AG04450 (cell line): ENCODE results near the gene SLC8B1. TPM values are rescaled to one million over a fixed set of nuclear protein-coding genes. Genes with fewer than 3 reads are reported as not detected.

Experiments used
- CTCF ChIA-PET: fragments of 300-600, 350-600 bp; formaldehyde crosslinking; extraction: SDS; loops from one replicate; lab custom pipeline; 2022; ENCODE audit warnings: antibody characterized with exemption, inconsistent platforms; lab: Charles Lee
- POLR2A ChIA-PET: fragments of 350-600 bp; formaldehyde crosslinking; extraction: SDS; loops from one replicate; lab custom pipeline; 2021; ENCODE audit warnings: antibody characterized with exemption, inconsistent platforms; lab: Yijun Ruan, JAX
- DNase-seq: peaks from one replicate; pipeline ENCODE4 v3.0.0-alpha.2; 2011; ENCODE audit warnings: low read depth, low spot score
- H3K27ac ChIP-seq: one replicate; pipeline ENCODE4 v1.5.1; 2012; ENCODE audit warnings: low read depth, low read length, control low read depth
- H3K27me3 ChIP-seq: one replicate; pipeline ENCODE4 v1.6.0; 2012; ENCODE audit warnings: low read length; ENCODE audit not compliant: control insufficient read depth, insufficient read depth
- H3K4me3 ChIP-seq: 2 replicates; pipeline ENCODE4 v1.5.1; 2011; ENCODE audit warnings: mild to moderate bottlenecking, low read depth, low read length, control low read depth
- H3K9me3 ChIP-seq: 2 replicates; pipeline ENCODE4 v1.5.1; 2012; ENCODE audit warnings: low read length; ENCODE audit not compliant: control insufficient read depth, insufficient read depth
- polyA plus RNA-seq: library from polyadenylated mRNA; depleted of rRNA; stranded (reverse); fragments of >200 nt; gene quantifications from 2 replicates; pipeline ENCODE4 v1.2.3, GENCODE V29; 2011
- TF ChIP-seq, protein P1 (sequence below): IDR thresholded peaks from 2 replicates; pipeline ENCODE4 v1.5.1; 2011; ENCODE audit warnings: low read depth, low read length, control low read depth, inconsistent platforms

SLC8B1 gene
- polyA plus RNA-seq, 1 experiment = 12.1 TPM

DNA sequence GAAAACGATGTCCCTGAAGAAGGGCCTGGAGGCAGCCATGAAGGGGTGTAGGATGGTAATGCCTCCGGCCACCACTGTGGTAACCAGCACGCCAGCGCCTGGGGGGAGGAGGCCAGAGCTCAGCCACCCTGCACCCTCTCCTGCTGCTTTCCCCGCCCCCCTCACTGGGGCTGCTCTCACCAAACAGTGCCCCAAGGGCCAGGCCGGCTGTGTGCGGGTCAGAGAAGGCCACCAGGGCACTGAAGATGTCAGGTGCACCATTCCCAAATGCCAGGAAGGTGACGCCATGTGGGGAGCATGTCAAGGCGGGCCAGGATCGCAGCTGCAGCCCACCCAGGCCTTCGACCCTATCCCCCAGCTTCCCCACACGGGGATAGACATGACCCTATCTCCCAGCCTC is 14.5 kb downstream of the SLC8B1 start:
- Histone ChIP-seq H3K9me3 (peaks cover 7% of the 10 kb centered on the region), H3K27me3 (no peaks in the 10 kb centered on the region), H3K27ac (no peak overlapping the region), H3K4me3 (no peak overlapping the region)
- ChIA-PET CTCF (interaction anchor here (0.7 to 2.5 kb wide), 2 partner anchors 105 to 123 kb away, joined by 4 to 6 read pairs; no protein-coding TSS in a partner anchor), POLR2A (no interaction called here)
- DNase-seq = no peak
- TF ChIP-seq, protein P1, sequence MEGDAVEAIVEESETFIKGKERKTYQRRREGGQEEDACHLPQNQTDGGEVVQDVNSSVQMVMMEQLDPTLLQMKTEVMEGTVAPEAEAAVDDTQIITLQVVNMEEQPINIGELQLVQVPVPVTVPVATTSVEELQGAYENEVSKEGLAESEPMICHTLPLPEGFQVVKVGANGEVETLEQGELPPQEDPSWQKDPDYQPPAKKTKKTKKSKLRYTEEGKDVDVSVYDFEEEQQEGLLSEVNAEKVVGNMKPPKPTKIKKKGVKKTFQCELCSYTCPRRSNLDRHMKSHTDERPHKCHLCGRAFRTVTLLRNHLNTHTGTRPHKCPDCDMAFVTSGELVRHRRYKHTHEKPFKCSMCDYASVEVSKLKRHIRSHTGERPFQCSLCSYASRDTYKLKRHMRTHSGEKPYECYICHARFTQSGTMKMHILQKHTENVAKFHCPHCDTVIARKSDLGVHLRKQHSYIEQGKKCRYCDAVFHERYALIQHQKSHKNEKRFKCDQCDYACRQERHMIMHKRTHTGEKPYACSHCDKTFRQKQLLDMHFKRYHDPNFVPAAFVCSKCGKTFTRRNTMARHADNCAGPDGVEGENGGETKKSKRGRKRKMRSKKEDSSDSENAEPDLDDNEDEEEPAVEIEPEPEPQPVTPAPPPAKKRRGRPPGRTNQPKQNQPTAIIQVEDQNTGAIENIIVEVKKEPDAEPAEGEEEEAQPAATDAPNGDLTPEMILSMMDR = no peak

DNA sequence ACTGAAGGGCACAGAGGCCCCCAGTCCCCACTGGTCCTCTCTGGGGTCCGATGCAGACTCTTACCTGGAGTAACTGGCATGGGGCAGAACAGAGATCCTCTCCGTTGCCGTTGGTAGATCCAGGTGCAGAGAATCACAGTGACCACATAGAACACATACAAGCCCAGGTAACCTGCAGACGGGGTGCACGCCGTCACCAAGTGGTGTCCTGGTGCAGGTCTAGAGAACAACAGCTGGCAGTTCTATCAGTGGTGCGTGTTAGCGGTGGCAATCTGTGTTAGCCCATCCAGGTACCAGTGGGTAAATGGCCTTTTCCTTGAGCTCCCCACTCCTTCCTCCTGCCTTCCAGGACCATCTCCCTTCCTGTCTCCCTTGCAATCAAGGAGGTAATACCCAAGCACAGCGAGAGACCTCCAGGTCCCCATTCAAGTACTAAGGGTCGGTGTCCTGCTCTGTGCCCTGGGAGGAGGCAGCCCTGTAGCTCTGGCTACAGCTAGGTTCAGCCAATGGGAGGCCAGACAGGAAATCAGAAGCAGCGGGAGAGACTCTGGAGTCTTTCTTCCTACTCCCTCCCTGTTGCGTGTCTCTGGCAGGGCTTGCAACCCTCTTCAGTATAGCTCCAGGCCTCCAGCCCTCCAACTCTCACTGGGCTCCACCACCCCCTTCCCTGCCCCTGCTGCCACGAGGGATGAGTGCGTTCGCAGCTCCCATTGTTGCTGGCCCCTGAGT is 15.8 kb downstream of the SLC8B1 start:
- POLR2A ChIA-PET = no interaction called here
- DNase-seq = no peak
- H3K27ac ChIP-seq = no peak overlapping the region
- CTCF ChIA-PET = interaction anchor here (2.5 kb wide), 1 partner anchor 106 kb away, joined by 6 read pairs; no protein-coding TSS in a partner anchor
- no peak overlapping the region for H3K4me3 ChIP-seq
- TF ChIP-seq, protein P1 = no peak
- H3K27me3 ChIP-seq = no peaks in the 10 kb centered on the region
- H3K9me3 ChIP-seq = peaks cover 7% of the 10 kb centered on the region

DNA sequence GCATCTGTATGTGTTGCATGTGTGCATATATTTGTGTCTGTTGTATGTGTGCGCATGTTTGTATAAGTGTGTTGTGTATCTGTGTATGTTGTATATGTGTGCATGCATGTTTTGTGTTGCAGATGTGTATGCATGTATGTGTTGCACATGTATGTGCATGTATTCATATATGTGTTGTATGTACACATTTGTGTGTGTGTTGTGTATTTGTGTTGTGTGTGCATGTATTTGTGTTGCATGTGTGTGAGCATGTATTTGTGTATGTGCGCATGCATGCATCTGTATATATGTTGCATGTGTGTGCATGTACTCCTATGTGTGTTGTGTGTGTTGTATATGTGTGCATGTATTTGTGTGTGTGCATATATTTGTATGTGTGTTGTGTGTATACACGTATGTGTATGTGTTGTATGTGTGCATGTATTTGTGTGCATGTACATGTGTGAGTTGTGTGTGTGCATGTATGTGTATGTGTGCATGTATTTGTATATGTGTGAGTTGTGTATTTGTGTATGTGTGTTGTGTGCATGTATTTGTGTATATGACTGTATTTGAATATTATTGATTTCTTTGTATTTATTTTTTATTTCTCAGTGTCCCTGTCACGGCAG is 16.8 kb downstream of the SLC8B1 start:
- Histone ChIP-seq H3K27me3 (no peaks in the 10 kb centered on the region), H3K27ac (no peak overlapping the region), H3K9me3 (peaks cover 7% of the 10 kb centered on the region), H3K4me3 (no peak overlapping the region)
- TF ChIP-seq, protein P1 = no peak
- DNase-seq = no peak
- ChIA-PET CTCF (interaction anchor here (1.5 kb wide), 1 partner anchor 107 kb away, joined by 8 read pairs; no protein-coding TSS in a partner anchor), POLR2A (no interaction called here)

DNA sequence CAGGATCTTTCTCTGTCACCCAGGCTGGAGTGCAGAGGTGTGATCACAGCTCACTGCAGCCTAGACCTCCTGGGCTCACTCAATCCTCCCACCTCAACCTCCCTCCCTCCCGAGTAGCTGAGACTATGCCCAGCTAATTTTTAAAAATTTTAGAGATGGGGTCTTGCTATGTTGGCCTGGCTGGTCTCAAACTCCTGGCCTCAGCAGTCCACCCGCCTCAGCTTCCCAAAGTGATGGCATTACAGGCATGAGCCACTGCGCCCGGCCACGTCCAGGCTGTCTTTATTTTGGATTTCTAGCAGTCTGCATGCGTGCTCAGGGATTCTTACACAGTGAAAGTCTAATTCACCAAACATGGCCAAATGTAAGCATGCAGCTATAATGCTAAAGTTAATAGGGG is 17.8 kb downstream of the SLC8B1 start:
- ChIA-PET POLR2A (interaction anchor here (0.6 kb wide), 2 partner anchors 101 to 104 kb away, joined by 3 to 4 read pairs; no protein-coding TSS in a partner anchor), CTCF (interaction anchor here (1.5 kb wide), 1 partner anchor 108 kb away, joined by 8 read pairs; no protein-coding TSS in a partner anchor)
- Histone ChIP-seq H3K27me3 (no peaks in the 10 kb centered on the region), H3K4me3 (no peak overlapping the region), H3K9me3 (peaks cover 4% of the 10 kb centered on the region), H3K27ac (no peak overlapping the region)
- TF ChIP-seq, protein P1 = no peak
- DNase-seq = no peak

DNA sequence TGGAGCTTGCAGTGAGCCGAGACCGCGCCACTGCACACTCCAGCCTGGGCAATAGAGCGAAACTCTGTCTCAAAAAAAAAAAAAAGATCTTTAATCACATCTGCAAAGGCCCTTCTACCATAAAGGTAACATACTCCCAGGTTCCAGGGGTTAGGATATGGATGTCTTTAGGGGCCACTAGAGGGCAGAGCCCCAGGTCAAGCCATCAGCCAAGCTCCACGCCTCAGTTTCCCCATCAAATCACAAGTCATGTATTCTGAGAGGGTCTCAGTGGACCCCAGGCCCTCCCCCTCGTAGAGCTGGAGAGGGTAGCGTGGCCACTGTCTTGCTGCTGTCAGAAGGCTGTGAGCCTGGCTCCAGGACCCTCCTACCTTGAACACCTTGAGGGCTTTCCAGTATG is 18.8 kb downstream of the SLC8B1 start:
- ChIA-PET POLR2A (no interaction called here), CTCF (interaction anchor here (0.7 to 5.2 kb wide), 2 partner anchors 13 to 109 kb away, joined by 4 to 53 read pairs; no protein-coding TSS in a partner anchor)
- peaks cover 3% of the 10 kb centered on the region for H3K9me3 ChIP-seq

More for the DNA sequence above, 18.8 kb downstream of the SLC8B1 start:
- no peak for DNase-seq
- TF ChIP-seq, protein P1 = peak; percentile 13; the same call in 1 of the 2 replicates
- Histone ChIP-seq H3K27me3 (no peaks in the 10 kb centered on the region), H3K4me3 (no peak overlapping the region), H3K27ac (no peak overlapping the region)
